Parathyroid adenoma (tissue), 2 donors: ENCODE results near the gene NNT.

Experiments
- H2AFZ ChIP-seq: fragments of 300-600 bp; sonication (generic); one replicate; pipeline ENCODE4 v1.7.0; 2017; ENCODE audit warnings: antibody characterized with exemption, mild to moderate bottlenecking
- H3K27ac ChIP-seq: fragments of 300-600 bp; sonication (generic); one replicate; pipeline ENCODE4 v1.7.0; 2017
- H3K27me3 ChIP-seq: fragments of 300-600 bp; sonication (generic); one replicate; pipeline ENCODE4 v1.7.0; 2017; ENCODE audit warnings: low read length; ENCODE audit not compliant: control insufficient read depth, insufficient read depth
- H3K36me3 ChIP-seq: fragments of 300-600 bp; sonication (generic); one replicate; pipeline ENCODE4 v1.7.0; 2017; ENCODE audit warnings: low read length; ENCODE audit not compliant: control insufficient read depth, insufficient read depth
- H3K4me1 ChIP-seq: fragments of 300-600 bp; sonication (generic); one replicate; pipeline ENCODE4 v1.7.0; 2017; ENCODE audit warnings: control low read depth
- H3K4me2 ChIP-seq: fragments of 300-600 bp; sonication (generic); one replicate; pipeline ENCODE4 v1.7.0; 2017; ENCODE audit warnings: low read length
- H3K4me3 ChIP-seq: fragments of 300-600 bp; sonication (generic); one replicate; pipeline ENCODE4 v1.7.0; 2017; ENCODE audit warnings: low read depth, low read length
- H3K79me2 ChIP-seq: fragments of 300-600 bp; sonication (generic); one replicate; pipeline ENCODE4 v1.7.0; 2017; ENCODE audit warnings: control low read depth
- H3K9ac ChIP-seq: fragments of 300-600 bp; sonication (generic); one replicate; pipeline ENCODE4 v1.7.0; 2017; ENCODE audit warnings: mild to moderate bottlenecking
- H3K9me3 ChIP-seq: fragments of 300-600 bp; sonication (generic); one replicate; pipeline ENCODE4 v1.7.0; 2017; ENCODE audit warnings: low read length; ENCODE audit not compliant: control insufficient read depth
- TF ChIP-seq, protein P1 (sequence below): fragments of 300-600 bp; sonication (generic); IDR thresholded peaks from one replicate; pipeline ENCODE4 v1.7.0; 2017; ENCODE audit warnings: antibody characterized with exemption, mild to moderate bottlenecking
- donor health status: primary hyperparathyroidism.

NNT gene

DNA sequence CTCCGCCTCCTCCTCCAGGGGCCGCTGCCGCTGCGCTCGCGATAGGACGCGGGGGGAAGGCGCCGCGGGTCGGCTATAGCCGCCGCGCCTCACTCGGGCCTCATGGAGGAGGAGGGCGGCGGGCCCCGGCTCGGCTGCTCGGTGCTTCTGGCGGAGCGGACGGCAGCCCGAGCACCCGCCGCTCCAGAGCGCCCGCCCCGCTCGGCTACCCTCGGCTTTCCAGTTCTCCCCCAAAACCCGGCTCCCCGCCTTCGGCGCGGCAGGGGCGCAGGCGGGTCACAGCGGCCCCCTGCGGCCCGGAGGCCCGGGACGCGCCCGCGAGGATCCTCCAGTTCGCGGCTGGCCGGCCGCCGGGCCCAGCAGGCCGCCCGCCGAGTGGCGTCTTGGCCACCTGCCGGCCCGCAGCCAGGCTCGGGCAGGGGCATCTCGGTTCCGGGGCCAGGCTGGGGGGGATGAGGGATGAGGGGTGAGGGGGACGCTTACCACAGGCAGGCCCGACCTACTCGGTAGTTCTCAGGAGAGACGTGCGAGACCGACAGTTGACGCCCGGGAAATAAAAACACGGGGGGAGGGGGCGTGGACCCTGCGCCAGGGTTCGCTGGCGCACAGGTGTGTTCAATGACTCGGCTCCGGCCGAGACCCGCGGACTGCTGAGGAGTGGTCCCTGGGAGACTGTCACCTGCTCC, 46.0 kb upstream of the NNT start, which contains the start of gene PAIP1:
TSS of gene PAIP1 (minus strand) at position 221 of the 686 bp plus-strand sequence. CDS start 231 bp downstream, outside the sequence.
- peak within 1 kb of the TSS; percentile 66 for H3K4me3 ChIP-seq
- peaks cover 24% of the 10 kb centered on the region for H3K79me2 ChIP-seq
- H3K4me1 ChIP-seq: no peaks in the 10 kb centered on the region
- TF ChIP-seq, protein P1, sequence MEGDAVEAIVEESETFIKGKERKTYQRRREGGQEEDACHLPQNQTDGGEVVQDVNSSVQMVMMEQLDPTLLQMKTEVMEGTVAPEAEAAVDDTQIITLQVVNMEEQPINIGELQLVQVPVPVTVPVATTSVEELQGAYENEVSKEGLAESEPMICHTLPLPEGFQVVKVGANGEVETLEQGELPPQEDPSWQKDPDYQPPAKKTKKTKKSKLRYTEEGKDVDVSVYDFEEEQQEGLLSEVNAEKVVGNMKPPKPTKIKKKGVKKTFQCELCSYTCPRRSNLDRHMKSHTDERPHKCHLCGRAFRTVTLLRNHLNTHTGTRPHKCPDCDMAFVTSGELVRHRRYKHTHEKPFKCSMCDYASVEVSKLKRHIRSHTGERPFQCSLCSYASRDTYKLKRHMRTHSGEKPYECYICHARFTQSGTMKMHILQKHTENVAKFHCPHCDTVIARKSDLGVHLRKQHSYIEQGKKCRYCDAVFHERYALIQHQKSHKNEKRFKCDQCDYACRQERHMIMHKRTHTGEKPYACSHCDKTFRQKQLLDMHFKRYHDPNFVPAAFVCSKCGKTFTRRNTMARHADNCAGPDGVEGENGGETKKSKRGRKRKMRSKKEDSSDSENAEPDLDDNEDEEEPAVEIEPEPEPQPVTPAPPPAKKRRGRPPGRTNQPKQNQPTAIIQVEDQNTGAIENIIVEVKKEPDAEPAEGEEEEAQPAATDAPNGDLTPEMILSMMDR: peak; percentile 43
- no peaks in the 10 kb centered on the region for H3K9me3 ChIP-seq
- H3K4me2 ChIP-seq: peak within 1 kb of the TSS; percentile 74
- no peaks in the 10 kb centered on the region for H3K27me3 ChIP-seq
- peak within 1 kb of the TSS; percentile 95 for H2AFZ ChIP-seq
- peak within 1 kb of the TSS; percentile 84 for H3K9ac ChIP-seq
- peak within 1 kb of the TSS; percentile 91 for H3K27ac ChIP-seq
- H3K36me3 ChIP-seq: no peaks in the 10 kb centered on the region

DNA sequence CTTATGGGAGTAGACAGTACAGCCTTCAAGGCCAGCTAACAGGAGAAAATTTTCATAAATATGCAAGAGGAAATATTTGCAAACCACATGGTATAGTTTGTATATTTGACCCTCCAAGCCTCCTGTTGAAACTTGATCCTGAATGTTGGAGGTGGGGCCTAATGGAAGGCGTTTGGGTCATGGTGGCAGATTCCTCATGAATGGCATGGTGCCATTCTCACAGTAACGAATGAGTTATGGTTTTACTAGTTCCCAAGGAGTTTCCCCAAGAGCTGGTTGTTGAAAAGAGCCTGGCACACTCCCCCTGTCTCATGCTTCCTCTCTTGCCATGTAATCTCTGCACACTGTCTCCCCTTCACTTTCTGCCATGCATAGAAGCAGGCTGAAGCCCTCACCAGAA, 42.9 kb upstream of the NNT start:
- H3K27me3 ChIP-seq: no peaks in the 10 kb centered on the region
- H3K9ac ChIP-seq: no peak overlapping the region
- H3K4me2 ChIP-seq: no peak overlapping the region
- H3K4me3 ChIP-seq: no peak overlapping the region
- no peak overlapping the region for H2AFZ ChIP-seq
- H3K4me1 ChIP-seq: no peaks in the 10 kb centered on the region
- H3K36me3 ChIP-seq: no peaks in the 10 kb centered on the region
- H3K79me2 ChIP-seq: peaks cover 8% of the 10 kb centered on the region
- H3K9me3 ChIP-seq: no peaks in the 10 kb centered on the region
- TF ChIP-seq, protein P1: no peak
- no peak overlapping the region for H3K27ac ChIP-seq

DNA sequence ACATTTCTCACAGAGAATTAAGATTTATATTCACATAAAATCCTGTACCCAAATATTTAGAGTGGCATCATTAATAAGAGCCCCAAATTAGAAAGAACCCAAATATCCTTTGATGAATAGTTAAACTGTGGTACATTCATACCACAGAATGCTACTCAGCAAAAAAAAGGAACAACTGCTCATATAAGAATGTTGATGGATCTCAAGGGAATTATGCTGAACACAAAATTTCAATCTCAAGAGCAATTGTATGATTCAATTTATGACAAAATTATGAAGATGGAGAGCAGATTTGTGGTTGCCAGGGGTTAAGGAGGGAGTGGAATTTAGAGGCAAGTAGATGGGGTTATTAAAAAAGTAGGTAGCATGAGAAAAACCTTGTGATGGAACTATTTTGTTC, 41.6 kb upstream of the NNT start:
- Histone ChIP-seq H3K79me2 (no peaks in the 10 kb centered on the region), H3K27me3 (no peaks in the 10 kb centered on the region), H3K4me3 (no peak overlapping the region)

DNA sequence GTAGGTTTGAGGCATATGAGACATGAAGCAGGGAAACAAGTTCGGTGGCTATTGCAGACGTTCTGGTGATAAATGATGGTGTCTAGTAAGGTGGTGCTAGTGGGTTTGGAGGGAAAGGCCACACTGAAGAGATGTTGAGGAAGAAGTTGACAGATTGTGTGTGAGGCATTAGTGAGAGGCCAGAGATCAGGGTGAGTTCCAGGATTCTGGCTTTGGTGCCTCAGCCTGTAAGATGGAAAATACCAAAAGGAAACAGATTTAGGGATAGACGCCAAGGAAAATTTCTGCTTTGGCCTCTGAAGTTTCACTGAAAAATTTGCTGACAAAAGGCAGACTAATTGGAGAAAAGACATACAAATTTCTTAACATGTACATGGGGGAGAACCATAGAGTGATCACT, 39.7 kb upstream of the NNT start:
- H3K27ac ChIP-seq: no peak overlapping the region

More for the DNA sequence above, 41.6 kb upstream of the NNT start:
- H3K36me3 ChIP-seq: no peaks in the 10 kb centered on the region
- H3K4me2 ChIP-seq: no peak overlapping the region
- no peak overlapping the region for H2AFZ ChIP-seq
- TF ChIP-seq, protein P1: no peak
- no peak overlapping the region for H3K27ac ChIP-seq
- H3K4me1 ChIP-seq: no peaks in the 10 kb centered on the region
- H3K9me3 ChIP-seq: no peaks in the 10 kb centered on the region
- H3K9ac ChIP-seq: no peak overlapping the region

More for the DNA sequence above, 39.7 kb upstream of the NNT start:
- H3K79me2 ChIP-seq: no peaks in the 10 kb centered on the region
- TF ChIP-seq, protein P1: no peak
- no peak overlapping the region for H3K4me2 ChIP-seq
- no peak overlapping the region for H3K9ac ChIP-seq
- H3K4me3 ChIP-seq: no peak overlapping the region
- H3K9me3 ChIP-seq: no peaks in the 10 kb centered on the region
- no peaks in the 10 kb centered on the region for H3K36me3 ChIP-seq
- H3K27me3 ChIP-seq: no peaks in the 10 kb centered on the region
- H2AFZ ChIP-seq: no peak overlapping the region
- no peaks in the 10 kb centered on the region for H3K4me1 ChIP-seq
